K562 (cell line): Measurements from ENCODE around the gene POLD3. TPM values are rescaled to one million over a fixed set of nuclear protein-coding genes. Genes with fewer than 3 reads are reported as not detected.

Experiments
- C11orf30 ChIP-seq: fragments of 450-650 bp; IDR thresholded peaks from 2 replicates; pipeline ENCODE4 v1.6.1; 2016; ENCODE audit warnings: low read depth, mild to moderate bottlenecking
- CTBP1 ChIP-seq: fragments of 450-650 bp; IDR thresholded peaks from 2 replicates; pipeline ENCODE4 v1.6.1; 2016; ENCODE audit warnings: borderline replicate concordance
- HNRNPLL ChIP-seq: fragments of 200-400 bp; formaldehyde crosslinking; IDR thresholded peaks from 2 replicates; pipeline ENCODE4 v1.6.1; 2017; ENCODE audit warnings: low read length, low read depth, mild to moderate bottlenecking; ENCODE audit not compliant: poor library complexity, severe bottlenecking
- KLF13 ChIP-seq: fragments of 450-650 bp; IDR thresholded peaks from 2 replicates; pipeline ENCODE4 v1.6.1; 2016; ENCODE audit warnings: missing genetic modification characterization, low read depth, mild to moderate bottlenecking, missing compliant biosample characterization, moderate library complexity, borderline replicate concordance
- polyA plus RNA-seq, 8 experiments: library from polyadenylated mRNA; depleted of rRNA in 4 of 8; stranded (reverse) in 5 of 8; unstranded in 3 of 8; fragments of >200 nt; fragmentation: Nextera tagmentation in 2 of 8; fragmentation: Illumina TruSeq in 1 of 8; extraction: Ambion mirVana in 2 of 8; extraction: Trizol in 1 of 8; gene quantifications; 2 replicates each; pipeline versions ENCODE4 v1.2.1 to v1.2.3, GENCODE V29; 2011 to 2014; ENCODE audit warnings: inconsistent platforms in 1 of 8, missing spikeins in 1 of 8
- total RNA-seq, 7 experiments: library from RNA; depleted of rRNA in 6 of 7; stranded (reverse); fragments of >200 nt in 6 of 7; fragmentation: Illumina TruSeq in 2 of 7; extraction: Trizol in 2 of 7; gene quantifications; 2 replicates each; pipeline versions ENCODE4 v1.2.1 to v1.2.3, GENCODE V29; 2011 to 2021; ENCODE audit warnings: low replicate concordance in 1 of 7
- TF ChIP-seq, protein P1 (sequence below), 2 experiments: fragments of 450-650 bp; formaldehyde crosslinking in 1 of 2; IDR thresholded peaks; 2 replicates each; pipeline versions ENCODE4 v1.4.0 to v1.6.1; 2014 to 2020; ENCODE audit warnings: mild to moderate bottlenecking in 2 of 2, borderline replicate concordance in 1 of 2, low read depth in 1 of 2
- TF ChIP-seq, protein P2 (sequence below): IDR thresholded peaks from 2 replicates; pipeline ENCODE4 v1.6.1; 2016; ENCODE audit warnings: missing genetic modification characterization, missing compliant biosample characterization
- TF ChIP-seq, protein P3 (sequence below): fragments of 250-450 bp; sonication (Bioruptor Pico); IDR thresholded peaks from 2 replicates; pipeline ENCODE4 v1.5.0; 2021; ENCODE audit warnings: mild to moderate bottlenecking, borderline replicate concordance
- TF ChIP-seq, protein P4 (sequence below): IDR thresholded peaks from 2 replicates; pipeline ENCODE4 v1.6.1; 2012; ENCODE audit warnings: low read depth, low read length, improper control_type of control experiment, borderline replicate concordance
- TF ChIP-seq, protein P5 (sequence below): sonication (generic); formaldehyde crosslinking; IDR thresholded peaks from 2 replicates; pipeline ENCODE4 v1.8.1; 2023; ENCODE audit warnings: mild to moderate bottlenecking, missing genetic modification reagents

Gene POLD3
- total and polyA plus RNA-seq, 9 of the 15 experiments (the other 6 are each of a cell fraction or from before 2014, with no cell fraction given) = 10.6 to 40.1 (median 24.6) TPM

DNA sequence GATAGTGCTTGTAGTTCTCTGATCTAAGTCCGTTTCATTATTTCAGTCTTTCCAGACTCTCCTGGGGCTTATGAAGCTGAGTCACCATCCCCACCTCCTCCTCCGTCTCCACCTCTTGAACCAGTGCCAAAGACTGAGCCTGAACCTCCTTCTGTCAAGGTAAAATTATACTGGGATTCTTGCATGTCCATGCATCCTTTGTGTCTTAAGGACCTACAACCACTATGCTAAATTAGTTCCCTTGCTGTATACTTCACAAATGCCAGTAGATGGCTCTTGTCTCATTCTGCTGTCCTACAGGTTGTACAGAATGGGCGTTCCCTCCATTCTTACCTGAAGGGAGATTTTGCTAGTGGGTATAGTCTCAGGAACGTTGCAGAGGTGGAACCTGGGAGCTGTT, 42.2 kb downstream of the POLD3 start (continued):
- TF ChIP-seq, protein P1, sequence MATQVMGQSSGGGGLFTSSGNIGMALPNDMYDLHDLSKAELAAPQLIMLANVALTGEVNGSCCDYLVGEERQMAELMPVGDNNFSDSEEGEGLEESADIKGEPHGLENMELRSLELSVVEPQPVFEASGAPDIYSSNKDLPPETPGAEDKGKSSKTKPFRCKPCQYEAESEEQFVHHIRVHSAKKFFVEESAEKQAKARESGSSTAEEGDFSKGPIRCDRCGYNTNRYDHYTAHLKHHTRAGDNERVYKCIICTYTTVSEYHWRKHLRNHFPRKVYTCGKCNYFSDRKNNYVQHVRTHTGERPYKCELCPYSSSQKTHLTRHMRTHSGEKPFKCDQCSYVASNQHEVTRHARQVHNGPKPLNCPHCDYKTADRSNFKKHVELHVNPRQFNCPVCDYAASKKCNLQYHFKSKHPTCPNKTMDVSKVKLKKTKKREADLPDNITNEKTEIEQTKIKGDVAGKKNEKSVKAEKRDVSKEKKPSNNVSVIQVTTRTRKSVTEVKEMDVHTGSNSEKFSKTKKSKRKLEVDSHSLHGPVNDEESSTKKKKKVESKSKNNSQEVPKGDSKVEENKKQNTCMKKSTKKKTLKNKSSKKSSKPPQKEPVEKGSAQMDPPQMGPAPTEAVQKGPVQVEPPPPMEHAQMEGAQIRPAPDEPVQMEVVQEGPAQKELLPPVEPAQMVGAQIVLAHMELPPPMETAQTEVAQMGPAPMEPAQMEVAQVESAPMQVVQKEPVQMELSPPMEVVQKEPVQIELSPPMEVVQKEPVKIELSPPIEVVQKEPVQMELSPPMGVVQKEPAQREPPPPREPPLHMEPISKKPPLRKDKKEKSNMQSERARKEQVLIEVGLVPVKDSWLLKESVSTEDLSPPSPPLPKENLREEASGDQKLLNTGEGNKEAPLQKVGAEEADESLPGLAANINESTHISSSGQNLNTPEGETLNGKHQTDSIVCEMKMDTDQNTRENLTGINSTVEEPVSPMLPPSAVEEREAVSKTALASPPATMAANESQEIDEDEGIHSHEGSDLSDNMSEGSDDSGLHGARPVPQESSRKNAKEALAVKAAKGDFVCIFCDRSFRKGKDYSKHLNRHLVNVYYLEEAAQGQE (IDR thresholded peaks at IDR 0.05; ENCODE audit: borderline replicate concordance) = peak; percentile 42; the same call in 1 of the 2 replicates
- TF ChIP-seq, protein P1 (CRISPR knock-in tag; IDR thresholded peaks at IDR 0.05; ENCODE audit: low read depth) = no peak
- TF ChIP-seq KLF13 (tag) = peak; percentile 63; the same call in 1 of the 2 replicates
- TF ChIP-seq, protein P2, sequence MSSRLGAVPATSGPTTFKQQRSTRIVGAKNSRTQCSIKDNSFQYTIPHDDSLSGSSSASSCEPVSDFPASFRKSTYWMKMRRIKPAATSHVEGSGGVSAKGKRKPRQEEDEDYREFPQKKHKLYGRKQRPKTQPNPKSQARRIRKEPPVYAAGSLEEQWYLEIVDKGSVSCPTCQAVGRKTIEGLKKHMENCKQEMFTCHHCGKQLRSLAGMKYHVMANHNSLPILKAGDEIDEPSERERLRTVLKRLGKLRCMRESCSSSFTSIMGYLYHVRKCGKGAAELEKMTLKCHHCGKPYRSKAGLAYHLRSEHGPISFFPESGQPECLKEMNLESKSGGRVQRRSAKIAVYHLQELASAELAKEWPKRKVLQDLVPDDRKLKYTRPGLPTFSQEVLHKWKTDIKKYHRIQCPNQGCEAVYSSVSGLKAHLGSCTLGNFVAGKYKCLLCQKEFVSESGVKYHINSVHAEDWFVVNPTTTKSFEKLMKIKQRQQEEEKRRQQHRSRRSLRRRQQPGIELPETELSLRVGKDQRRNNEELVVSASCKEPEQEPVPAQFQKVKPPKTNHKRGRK (tag) = no peak
- TF ChIP-seq, protein P3, sequence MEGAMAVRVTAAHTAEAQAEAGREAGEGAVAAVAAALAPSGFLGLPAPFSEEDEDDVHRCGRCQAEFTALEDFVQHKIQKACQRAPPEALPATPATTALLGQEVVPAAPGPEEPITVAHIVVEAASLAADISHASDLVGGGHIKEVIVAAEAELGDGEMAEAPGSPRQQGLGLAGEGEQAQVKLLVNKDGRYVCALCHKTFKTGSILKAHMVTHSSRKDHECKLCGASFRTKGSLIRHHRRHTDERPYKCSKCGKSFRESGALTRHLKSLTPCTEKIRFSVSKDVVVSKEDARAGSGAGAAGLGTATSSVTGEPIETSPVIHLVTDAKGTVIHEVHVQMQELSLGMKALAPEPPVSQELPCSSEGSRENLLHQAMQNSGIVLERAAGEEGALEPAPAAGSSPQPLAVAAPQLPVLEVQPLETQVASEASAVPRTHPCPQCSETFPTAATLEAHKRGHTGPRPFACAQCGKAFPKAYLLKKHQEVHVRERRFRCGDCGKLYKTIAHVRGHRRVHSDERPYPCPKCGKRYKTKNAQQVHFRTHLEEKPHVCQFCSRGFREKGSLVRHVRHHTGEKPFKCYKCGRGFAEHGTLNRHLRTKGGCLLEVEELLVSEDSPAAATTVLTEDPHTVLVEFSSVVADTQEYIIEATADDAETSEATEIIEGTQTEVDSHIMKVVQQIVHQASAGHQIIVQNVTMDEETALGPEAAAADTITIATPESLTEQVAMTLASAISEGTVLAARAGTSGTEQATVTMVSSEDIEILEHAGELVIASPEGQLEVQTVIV (CRISPR knock-in tag) = no peak
- TF ChIP-seq, protein P4, sequence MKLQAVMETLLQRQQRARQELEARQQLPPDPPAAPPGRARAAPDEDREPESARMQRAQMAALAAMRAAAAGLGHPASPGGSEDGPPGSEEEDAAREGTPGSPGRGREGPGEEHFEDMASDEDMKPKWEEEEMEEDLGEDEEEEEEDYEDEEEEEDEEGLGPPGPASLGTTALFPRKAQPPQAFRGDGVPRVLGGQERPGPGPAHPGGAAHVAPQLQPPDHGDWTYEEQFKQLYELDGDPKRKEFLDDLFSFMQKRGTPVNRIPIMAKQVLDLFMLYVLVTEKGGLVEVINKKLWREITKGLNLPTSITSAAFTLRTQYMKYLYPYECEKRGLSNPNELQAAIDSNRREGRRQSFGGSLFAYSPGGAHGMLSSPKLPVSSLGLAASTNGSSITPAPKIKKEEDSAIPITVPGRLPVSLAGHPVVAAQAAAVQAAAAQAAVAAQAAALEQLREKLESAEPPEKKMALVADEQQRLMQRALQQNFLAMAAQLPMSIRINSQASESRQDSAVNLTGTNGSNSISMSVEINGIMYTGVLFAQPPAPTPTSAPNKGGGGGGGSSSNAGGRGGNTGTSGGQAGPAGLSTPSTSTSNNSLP = no peak
- peak; percentile 60; the same call in 1 of the 2 replicates for TF ChIP-seq C11orf30
- TF ChIP-seq CTBP1 = peak; percentile 39; the same call in 1 of the 2 replicates
- TF ChIP-seq, protein P5, sequence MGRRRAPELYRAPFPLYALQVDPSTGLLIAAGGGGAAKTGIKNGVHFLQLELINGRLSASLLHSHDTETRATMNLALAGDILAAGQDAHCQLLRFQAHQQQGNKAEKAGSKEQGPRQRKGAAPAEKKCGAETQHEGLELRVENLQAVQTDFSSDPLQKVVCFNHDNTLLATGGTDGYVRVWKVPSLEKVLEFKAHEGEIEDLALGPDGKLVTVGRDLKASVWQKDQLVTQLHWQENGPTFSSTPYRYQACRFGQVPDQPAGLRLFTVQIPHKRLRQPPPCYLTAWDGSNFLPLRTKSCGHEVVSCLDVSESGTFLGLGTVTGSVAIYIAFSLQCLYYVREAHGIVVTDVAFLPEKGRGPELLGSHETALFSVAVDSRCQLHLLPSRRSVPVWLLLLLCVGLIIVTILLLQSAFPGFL (CRISPR knock-in tag) = no peak
- no peak for TF ChIP-seq HNRNPLL
- TF ChIP-seq, all 486 proteins: peak for 10
